ENCODE data around the gene SERINC2. TPM values are rescaled to one million over a fixed set of nuclear protein-coding genes. Genes with fewer than 3 reads are reported as not detected.

The SERINC2 gene
- total RNA-seq, 1 experiment from 2014 or later: 50.1 TPM

GRCh38 chr1:31407029-31407626 lies 5.9 kb upstream of the SERINC2 start (continued):
- TF ChIP-seq POLR2A (IDR thresholded peaks at IDR 0.05; ENCODE audit: borderline replicate concordance, extremely low read depth, insufficient read depth, insufficient read length) (no peak), YY1 (IDR thresholded peaks at IDR 0.05; ENCODE audit: extremely low read depth, insufficient replicate concordance, low read depth, low read length) (no peak)

DNA sequence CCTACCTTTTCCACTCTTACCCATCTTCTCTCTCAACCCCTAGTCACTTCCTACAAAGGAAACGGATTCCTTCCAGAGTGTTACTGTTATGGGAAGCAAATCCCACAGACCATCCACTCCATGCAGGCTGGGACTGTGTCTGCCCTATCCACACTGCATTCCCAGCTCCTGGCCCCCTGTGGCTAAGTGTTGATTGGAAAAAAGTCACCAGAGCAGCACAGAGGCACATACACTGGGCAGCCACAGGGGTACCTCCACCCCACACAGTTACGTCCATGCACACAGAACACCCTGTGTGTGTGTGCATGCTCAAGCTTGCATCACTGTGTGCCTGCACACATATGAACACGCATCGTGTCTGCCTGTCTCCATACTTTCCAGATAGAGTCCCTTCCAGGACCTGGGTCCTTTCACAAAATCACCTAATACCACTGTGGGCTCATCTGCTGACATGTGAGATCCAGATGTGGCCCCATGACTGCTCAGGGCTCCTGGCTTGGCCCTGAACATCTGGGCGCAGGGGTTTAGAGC lies 4.2 kb upstream of the SERINC2 start:
- POLR2A ChIA-PET: no interaction called here
- no TSS peak for BruUV-seq (replicated peaks)
- TF ChIP-seq CEBPB (IDR thresholded peaks at IDR 0.05; ENCODE audit: low read depth): no peak
- TF ChIP-seq, protein P1, sequence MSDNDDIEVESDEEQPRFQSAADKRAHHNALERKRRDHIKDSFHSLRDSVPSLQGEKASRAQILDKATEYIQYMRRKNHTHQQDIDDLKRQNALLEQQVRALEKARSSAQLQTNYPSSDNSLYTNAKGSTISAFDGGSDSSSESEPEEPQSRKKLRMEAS (IDR thresholded peaks at IDR 0.05): no peak
- TF ChIP-seq, protein P2, sequence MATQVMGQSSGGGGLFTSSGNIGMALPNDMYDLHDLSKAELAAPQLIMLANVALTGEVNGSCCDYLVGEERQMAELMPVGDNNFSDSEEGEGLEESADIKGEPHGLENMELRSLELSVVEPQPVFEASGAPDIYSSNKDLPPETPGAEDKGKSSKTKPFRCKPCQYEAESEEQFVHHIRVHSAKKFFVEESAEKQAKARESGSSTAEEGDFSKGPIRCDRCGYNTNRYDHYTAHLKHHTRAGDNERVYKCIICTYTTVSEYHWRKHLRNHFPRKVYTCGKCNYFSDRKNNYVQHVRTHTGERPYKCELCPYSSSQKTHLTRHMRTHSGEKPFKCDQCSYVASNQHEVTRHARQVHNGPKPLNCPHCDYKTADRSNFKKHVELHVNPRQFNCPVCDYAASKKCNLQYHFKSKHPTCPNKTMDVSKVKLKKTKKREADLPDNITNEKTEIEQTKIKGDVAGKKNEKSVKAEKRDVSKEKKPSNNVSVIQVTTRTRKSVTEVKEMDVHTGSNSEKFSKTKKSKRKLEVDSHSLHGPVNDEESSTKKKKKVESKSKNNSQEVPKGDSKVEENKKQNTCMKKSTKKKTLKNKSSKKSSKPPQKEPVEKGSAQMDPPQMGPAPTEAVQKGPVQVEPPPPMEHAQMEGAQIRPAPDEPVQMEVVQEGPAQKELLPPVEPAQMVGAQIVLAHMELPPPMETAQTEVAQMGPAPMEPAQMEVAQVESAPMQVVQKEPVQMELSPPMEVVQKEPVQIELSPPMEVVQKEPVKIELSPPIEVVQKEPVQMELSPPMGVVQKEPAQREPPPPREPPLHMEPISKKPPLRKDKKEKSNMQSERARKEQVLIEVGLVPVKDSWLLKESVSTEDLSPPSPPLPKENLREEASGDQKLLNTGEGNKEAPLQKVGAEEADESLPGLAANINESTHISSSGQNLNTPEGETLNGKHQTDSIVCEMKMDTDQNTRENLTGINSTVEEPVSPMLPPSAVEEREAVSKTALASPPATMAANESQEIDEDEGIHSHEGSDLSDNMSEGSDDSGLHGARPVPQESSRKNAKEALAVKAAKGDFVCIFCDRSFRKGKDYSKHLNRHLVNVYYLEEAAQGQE (IDR thresholded peaks at IDR 0.05; ENCODE audit: low read depth): no peak
- TF ChIP-seq EGR1 (IDR thresholded peaks at IDR 0.05; ENCODE audit: low read depth): no peak
- TF ChIP-seq, protein P3, sequence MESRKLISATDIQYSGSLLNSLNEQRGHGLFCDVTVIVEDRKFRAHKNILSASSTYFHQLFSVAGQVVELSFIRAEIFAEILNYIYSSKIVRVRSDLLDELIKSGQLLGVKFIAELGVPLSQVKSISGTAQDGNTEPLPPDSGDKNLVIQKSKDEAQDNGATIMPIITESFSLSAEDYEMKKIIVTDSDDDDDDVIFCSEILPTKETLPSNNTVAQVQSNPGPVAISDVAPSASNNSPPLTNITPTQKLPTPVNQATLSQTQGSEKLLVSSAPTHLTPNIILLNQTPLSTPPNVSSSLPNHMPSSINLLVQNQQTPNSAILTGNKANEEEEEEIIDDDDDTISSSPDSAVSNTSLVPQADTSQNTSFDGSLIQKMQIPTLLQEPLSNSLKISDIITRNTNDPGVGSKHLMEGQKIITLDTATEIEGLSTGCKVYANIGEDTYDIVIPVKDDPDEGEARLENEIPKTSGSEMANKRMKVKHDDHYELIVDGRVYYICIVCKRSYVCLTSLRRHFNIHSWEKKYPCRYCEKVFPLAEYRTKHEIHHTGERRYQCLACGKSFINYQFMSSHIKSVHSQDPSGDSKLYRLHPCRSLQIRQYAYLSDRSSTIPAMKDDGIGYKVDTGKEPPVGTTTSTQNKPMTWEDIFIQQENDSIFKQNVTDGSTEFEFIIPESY (IDR thresholded peaks at IDR 0.05; ENCODE audit: extremely low read depth, insufficient replicate concordance, low read length): no peak
- no peak for TF ChIP-seq SIN3A (IDR thresholded peaks at IDR 0.05; ENCODE audit: low read depth)
- no peak for TF ChIP-seq RAD21 (IDR thresholded peaks at IDR 0.05; ENCODE audit: low read depth)
- TF ChIP-seq EZH2phosphoT487 (IDR thresholded peaks at IDR 0.05; ENCODE audit: borderline replicate concordance): no peak
- TF ChIP-seq TCF7L2 (IDR thresholded peaks at IDR 0.05; ENCODE audit: borderline replicate concordance, extremely low read depth, insufficient read depth, insufficient read length): no peak
- TF ChIP-seq ZFX (IDR thresholded peaks at IDR 0.05): no peak
- no peak for TF ChIP-seq POLR2A (IDR thresholded peaks at IDR 0.05; ENCODE audit: borderline replicate concordance, extremely low read depth, insufficient read depth, insufficient read length)
- no peak for TF ChIP-seq EZH2 (IDR thresholded peaks at IDR 0.05)
- no peak for TF ChIP-seq POLR2AphosphoS5 (IDR thresholded peaks at IDR 0.05; ENCODE audit: low read depth, low read length)
- TF ChIP-seq, protein P4, sequence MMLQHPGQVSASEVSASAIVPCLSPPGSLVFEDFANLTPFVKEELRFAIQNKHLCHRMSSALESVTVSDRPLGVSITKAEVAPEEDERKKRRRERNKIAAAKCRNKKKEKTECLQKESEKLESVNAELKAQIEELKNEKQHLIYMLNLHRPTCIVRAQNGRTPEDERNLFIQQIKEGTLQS (IDR thresholded peaks at IDR 0.05): no peak
- no peak for TF ChIP-seq FOSL1 (IDR thresholded peaks at IDR 0.05; ENCODE audit: low read depth)
- TF ChIP-seq SP1 (IDR thresholded peaks at IDR 0.05; ENCODE audit: low read depth): no peak

More for the DNA sequence above, 4.2 kb upstream of the SERINC2 start:
- no peak overlapping the region for H2AFZ ChIP-seq (ENCODE audit: low read depth, low read length, poor library complexity, severe bottlenecking)
- H3K4me1 ChIP-seq (ENCODE audit: control insufficient read depth in 1 of 2, insufficient read depth in 2 of 2, low read length in 2 of 2): peaks cover 2 to 9% of the 10 kb centered on the region in 2 experiments; a peak in 3 of 4 replicates
- no peaks in the 10 kb centered on the region for H3K9me3 ChIP-seq (ENCODE audit: control insufficient read depth in 1 of 2, insufficient read depth in 1 of 2, low read depth in 1 of 2, low read length in 2 of 2)
- H3K27ac ChIP-seq (ENCODE audit: low read depth, low read length): no peak overlapping the region
- ChIA-PET RAD21 (ENCODE audit: low non-redundant PET in 1 of 2, low total read pairs in 2 of 2, uncharacterized antibody in 2 of 2, unreplicated experiment in 2 of 2) (no interaction called here), CTCF (interaction anchor here (0.8 to 1.5 kb wide), 2 partner anchors 12 to 14 kb away, joined by 3 to 6 read pairs; no protein-coding TSS in a partner anchor)
- no peak overlapping the region for H3K4me3 ChIP-seq (replicated peaks in 1 of 2; ENCODE audit: low read depth in 1 of 2, low read length in 2 of 2)
- H3K9ac ChIP-seq (ENCODE audit: low read length): no peak overlapping the region
- intact Hi-C loops (cut with micrococcal nuclease): no loop called here
- no peaks in the 10 kb centered on the region for H3K27me3 ChIP-seq (ENCODE audit: insufficient read depth, low read length)
- DNase-seq (ENCODE audit: low read depth, low spot score): no peak
- no peak for ATAC-seq
- H3K4me2 ChIP-seq (ENCODE audit: low read length): no peak overlapping the region
- H3K79me2 ChIP-seq (ENCODE audit: insufficient read depth, low read length): peaks cover 7% of the 10 kb centered on the region; the same call in 1 of the 2 replicates
- no peaks in the 10 kb centered on the region for H3K9me2 ChIP-seq (ENCODE audit: insufficient read depth)
- H3K36me3 ChIP-seq (ENCODE audit: control insufficient read depth in 1 of 2, insufficient read depth in 2 of 2, low read length in 2 of 2): no peaks in the 10 kb centered on the region
- H4K20me1 ChIP-seq (ENCODE audit: insufficient read depth): no peaks in the 10 kb centered on the region

Data from HCT116 (cell line).